Hindlimb muscle (tissue), 1 donor: Measurements from ENCODE around the gene NOVA1. TPM values are rescaled to one million over a fixed set of nuclear protein-coding genes. Genes with fewer than 3 reads are reported as not detected.

Experiments used
- DNase-seq: peaks from one replicate; pipeline ENCODE4 v3.0.0-alpha.2; 2013
- polyA plus RNA-seq: library from polyadenylated mRNA; unstranded; fragments of 120-200 nt; gene quantifications from one replicate; pipeline ENCODE4 v1.2.1, GENCODE V29; 2013; ENCODE audit not compliant: insufficient read length

NOVA1 gene
- polyA plus RNA-seq, 1 donor = 12.9 TPM

GRCh38 chr14:26429205-26429604, 168.6 kb downstream of the NOVA1 start:
- no peak for DNase-seq

GRCh38 chr14:26427097-26427496, 170.7 kb downstream of the NOVA1 start:
- DNase-seq = no peak

GRCh38 chr14:26424537-26424936, 173.3 kb downstream of the NOVA1 start:
- no peak for DNase-seq

GRCh38 chr14:26415618-26416123, 182.2 kb downstream of the NOVA1 start:
- DNase-seq = no peak

GRCh38 chr14:26414926-26415325, 182.9 kb downstream of the NOVA1 start:
- no peak for DNase-seq

GRCh38 chr14:26414103-26414502, 183.7 kb downstream of the NOVA1 start:
- no peak for DNase-seq

GRCh38 chr14:26412421-26412820, 185.4 kb downstream of the NOVA1 start:
- DNase-seq = no peak

GRCh38 chr14:26410189-26410685, 187.6 kb downstream of the NOVA1 start:
- DNase-seq = no peak

GRCh38 chr14:26404927-26405326, 192.9 kb downstream of the NOVA1 start:
- no peak for DNase-seq

- no peak for DNase-seq
These were observed 194.1 kb downstream of the NOVA1 start for GRCh38 chr14:26403760-26404159.

GRCh38 chr14:26402126-26402525, 195.7 kb downstream of the NOVA1 start:
- DNase-seq = no peak

GRCh38 chr14:26401179-26401968, 196.5 kb downstream of the NOVA1 start:
- DNase-seq = no peak

GRCh38 chr14:26400373-26400772, 197.5 kb downstream of the NOVA1 start:
- no peak for DNase-seq

- DNase-seq = no peak
These were observed 199.2 kb downstream of the NOVA1 start for GRCh38 chr14:26398616-26399015.
